Stimulated activated CD4-positive, alpha-beta T cell treated with anti-CD3 and anti-CD28 coated beads, TNF-alpha, amount 100 ng/mL, for 1 hour (primary cell): ENCODE measurements around the gene MDFI.

Experiments used
- DNase-seq, 3 donors: peaks; one replicate each; pipeline ENCODE4 v3.0.0-alpha.2; 2020; ENCODE audit warnings: low read depth in 3 of 3, low spot score in 1 of 3

The MDFI gene

DNA sequence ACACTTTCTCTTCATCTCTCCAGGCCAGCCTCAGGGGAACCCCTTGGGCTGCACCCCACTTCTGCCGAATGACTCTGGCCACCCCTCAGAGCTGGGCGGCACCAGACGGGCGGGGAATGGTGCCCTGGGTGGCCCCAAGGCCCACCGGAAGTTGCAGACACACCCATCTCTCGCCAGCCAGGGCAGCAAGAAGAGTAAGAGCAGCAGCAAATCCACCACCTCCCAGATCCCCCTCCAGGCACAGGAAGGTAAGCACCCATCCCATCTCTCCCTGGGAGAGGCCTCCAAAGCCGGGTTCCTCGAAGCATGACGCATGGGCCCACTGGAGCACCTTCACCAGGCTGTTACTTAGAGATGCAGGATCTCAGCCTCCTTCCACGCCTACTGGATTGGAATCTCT is 11.3 kb downstream of the MDFI start:
- DNase-seq, result no peak

DNA sequence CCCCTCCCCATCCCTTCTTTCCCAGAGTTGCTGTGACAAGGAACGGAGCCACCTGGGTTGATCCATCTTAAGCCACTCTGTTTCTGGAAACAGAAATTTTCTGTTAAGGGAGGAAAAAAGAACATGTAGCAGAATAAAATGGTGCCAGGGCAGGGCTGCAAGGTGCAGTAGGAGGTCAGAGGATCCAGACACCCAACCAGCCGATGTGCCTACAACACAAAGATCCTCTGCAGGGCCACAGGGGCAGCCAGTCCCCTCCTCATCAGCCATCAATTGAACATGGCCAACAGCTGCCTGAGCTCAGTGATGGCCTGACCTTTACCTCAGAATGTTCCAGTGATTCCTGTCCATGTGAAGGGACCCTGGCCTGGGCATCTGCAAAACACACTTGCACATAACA is 11.9 kb downstream of the MDFI start:
- no peak for DNase-seq

DNA sequence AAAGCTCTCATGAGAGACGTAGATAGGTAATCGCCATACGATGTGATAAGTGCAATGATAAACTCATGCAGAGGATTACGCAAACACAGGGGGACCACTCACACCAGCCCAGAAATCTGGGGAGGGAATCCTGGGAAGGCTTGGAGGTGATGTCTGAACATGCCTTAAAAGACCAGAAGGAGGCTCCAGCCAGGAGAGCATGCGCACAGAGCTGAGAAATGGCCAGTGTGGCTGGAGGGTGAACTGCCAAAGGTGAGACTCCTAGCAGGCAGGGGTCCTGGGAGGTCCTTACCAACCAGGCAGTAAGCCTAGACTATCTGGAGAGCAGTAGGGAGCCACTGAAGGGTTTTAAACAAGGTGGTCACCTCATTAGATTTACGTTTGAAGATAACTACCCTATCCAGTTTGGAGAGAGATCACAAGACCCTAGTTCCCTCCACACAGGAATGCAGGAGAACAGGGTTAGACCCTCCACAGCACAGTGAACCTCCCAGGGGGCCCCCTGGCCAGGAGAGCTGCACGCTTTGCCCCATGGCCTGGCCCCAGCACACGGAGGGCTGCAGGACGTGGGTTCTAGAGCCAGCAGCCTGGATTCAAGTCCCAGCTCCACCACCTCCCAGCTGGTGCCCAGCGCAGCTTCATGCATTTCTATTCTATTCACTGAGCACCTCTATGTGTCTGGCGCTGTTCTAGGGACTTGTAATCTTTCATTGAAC is 13.1 kb downstream of the MDFI start:
- no peak for DNase-seq

DNA sequence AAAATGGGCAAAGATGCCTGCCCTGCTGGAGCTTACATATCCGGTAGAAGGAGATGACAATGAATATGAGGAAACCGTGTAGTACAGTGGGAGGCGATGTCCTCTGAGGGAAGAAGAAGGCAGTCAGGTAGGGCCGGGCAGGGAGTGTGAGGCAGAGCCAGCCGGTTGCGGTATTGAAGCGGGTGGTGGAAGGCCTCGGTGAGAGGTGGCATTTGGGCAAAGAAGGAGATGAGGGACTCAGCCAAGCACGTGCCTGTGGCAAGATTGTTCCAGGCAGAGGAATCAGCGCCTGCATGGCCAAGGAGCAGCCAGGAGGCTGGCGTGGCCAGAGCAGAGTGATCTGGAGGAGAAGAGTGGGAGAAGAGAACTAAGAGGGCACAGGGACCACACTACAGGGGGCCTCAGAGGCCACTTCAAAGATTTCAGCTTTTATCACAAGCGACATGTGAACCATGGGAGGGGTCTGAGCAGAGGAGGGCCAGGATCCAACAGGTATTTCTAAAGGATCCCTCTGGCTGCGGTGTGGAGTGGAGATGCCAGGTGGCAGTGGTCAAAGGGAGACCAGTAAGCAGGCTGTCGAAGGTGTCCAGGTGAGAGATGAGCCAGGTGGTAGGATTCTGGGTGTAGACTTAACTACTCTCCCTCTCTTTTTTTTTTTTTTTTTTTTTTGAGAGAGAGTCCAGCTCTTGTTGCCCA is 13.8 kb downstream of the MDFI start:
- DNase-seq, result no peak

DNA sequence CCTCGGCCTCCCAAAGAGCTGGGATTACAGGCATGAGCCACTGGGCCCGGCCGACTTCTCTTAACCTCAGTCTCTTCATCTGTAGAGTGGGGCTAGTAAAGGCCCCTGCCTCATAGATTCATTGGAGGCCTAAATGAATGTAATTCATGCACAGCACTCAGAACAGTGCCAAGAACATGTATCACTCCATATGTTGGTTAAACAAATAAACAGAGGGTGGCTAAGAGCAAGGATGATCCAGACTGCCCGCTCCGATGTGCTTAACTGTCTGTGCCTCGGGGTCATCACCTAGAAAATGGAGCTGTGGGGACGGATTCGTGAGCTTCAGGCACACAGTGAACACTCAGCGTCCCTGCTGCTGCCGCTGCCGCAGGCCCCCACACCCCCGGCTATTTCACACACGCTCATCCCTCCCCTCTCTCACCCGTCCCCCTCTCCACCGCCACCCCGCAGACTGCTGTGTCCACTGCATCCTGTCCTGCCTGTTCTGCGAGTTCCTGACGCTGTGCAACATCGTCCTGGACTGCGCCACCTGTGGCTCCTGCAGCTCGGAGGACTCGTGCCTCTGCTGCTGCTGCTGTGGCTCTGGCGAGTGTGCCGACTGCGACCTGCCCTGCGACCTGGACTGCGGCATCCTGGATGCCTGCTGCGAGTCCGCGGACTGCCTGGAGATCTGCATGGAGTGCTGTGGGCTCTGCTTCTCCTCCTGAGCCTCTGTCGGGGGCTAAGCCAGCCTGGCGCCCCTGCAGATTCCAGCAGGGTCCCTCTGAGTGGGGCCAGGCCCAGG is 14.8 kb downstream of the MDFI start:
- no peak for DNase-seq

DNA sequence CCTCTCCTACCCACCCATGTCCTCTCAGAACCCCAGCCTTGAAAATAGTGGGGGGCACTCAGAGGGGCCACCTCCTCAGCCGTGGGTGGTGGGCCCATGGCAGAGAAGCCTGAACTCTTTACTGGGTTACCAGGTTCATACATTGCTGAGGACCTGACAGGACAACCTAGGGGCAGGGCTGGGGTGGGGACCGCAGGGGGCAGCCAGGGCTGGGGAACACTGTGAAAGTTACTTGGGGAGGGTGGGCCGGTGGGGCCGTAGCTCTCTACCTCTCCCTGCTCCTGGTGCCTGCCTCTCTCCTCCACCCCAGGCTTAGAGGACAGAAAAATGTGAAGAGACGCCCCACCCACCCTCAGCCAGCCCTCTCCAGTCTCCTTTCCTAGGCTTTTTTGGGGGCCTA is 15.4 kb downstream of the MDFI start:
- no peak for DNase-seq

DNA sequence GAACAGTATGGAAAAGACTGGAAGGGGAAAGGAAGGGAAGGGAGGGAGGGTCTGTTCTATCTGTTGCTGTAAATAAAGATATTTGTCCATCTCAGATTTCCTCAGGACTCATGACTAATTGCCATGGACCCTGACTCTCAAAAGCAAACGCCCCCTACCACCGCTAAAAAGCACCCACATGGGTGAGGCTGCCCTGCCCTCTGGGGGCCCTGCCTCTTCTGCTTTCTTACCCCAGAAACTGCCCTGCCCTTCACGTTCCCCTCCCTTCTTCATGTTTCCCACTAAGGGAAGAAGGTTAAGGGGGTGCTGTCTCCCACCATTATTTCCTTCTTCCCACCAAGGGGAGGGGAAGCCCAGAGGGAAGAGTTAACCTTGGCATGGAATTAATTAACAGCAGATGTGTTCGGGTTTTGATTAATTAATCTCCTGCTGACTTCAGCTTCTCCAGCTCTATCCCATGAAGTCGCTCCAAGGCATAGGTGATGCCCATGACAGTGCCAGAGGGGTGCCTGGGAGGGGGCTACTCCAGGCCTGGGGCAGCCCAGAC is 16.0 kb downstream of the MDFI start:
- DNase-seq, result no peak

- no peak for DNase-seq
Observed at GRCh38 chr6:41654698-41655151, 16.5 kb downstream of the MDFI start.

GRCh38 chr6:41655176-41655575 is 16.9 kb downstream of the MDFI start:
- no peak for DNase-seq

GRCh38 chr6:41655646-41656001 is 17.4 kb downstream of the MDFI start:
- no peak for DNase-seq

DNA sequence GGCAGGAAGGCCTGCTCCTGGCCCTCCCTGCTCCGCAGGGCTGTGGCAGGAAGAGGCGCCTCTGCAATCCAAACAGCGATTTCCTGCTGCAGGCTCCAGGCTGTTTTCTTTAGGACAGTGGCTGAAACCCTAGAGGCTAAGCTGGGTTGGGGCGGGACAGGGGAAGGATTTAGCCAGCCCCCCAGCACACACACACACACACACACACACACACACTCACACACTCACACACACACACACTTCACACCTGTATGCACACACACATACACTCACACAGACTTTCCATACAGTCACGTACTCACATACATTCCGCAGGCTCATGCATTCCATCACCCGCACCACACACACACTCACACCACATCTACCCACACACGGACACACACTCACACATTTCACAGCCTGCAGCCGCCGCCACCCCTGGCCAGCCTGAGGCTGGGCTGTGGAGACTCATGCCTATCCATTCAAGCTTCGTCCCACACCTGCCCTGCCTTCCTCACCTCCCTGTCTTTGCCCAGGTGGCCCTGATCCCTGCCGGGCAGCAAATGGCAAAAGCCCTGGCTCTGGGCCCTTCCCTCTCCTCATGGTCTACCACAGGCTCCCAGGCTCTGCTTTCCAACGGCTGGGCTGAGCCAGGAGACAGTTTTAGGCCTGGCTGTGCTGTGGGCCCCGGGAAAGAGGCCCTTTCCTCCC is 17.9 kb downstream of the MDFI start:
- DNase-seq, result no peak

DNA sequence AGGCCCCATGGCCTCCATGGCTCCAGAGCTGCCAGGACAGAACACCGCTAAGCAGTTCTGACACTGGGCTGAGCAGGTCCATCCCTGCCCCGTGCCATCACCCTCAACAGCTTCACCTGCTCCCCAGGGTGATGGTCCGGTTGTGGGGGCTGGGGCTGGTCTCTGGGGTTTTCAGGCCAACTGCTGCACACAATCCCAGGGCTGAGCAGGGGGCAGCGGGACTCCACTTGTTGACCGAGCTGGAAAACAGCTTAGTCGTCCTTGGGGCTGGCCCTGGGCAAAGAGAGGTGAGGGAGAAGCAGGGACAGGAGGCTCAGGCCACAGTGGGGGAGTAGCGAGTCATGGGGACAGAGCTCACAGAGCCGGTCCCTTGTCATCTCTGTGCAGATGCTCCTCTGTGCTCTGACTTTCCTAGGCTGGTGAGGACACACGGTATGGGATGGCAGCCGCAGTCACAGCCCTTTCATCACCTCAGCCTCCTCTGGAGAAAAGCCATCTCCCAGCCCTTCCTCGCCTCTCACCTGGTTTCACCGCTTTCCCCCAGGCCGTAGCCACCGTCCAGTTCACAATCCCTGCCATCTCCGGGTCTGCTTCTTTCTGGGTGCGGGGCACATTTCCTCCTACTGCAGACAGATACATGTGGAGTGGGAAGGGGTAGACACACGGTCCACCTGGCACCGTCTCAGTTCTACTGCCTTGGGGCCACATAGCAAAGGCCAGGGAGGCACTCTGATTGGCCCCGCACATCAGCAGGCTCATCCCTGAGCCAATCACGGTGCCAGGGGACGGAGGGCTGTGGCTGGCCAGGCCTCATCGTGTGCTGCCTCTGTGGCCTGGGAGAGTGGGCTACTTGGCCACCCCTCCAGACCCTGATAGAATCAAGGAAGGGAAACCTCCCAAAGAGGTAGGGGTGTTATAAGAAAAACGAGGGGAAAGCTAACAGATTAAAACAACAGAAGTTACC is 19.1 kb downstream of the MDFI start:
- no peak for DNase-seq

DNA sequence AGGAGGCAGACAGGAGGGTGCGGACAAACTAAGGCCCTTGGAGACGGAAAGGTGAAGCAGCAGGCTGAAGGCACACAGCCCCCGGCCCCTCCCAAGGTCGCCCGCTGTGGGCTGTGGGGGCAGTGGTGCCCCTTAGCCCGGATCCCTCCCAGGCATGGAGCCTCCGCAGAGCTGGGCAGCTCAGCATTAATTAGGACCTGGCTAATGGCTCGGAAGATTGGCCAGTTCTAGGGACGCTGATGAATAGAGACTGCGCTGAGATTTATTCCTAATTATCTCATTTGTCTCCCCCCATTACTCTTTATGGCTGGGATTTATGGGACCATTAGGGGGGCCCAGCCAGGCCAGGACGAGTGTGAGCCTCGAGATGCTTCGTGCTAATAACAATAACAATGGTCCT is 20.4 kb downstream of the MDFI start:
- no peak for DNase-seq

GRCh38 chr6:41659935-41660334 is 21.7 kb downstream of the MDFI start:
- DNase-seq, result no peak

DNA sequence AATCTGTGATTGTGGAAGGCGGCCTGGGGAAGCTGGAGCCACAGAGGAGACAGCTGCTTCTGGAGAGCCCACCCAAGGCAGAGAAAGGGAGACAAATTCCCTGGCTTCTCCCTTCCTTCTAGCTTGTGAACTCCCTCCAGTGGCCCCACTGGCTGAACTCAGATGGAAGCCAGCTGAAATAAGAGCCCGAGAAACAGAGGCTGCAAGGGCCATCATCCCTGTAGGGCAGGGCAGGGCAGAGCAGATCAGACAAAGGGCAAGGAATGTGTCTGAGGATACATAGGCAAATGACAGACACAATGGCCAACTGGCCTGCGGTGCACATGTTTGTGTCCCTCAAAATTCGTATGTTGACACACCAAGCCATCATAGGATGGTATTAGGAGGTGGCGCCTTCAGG is 25.3 kb downstream of the MDFI start:
- DNase-seq, result no peak

GRCh38 chr6:41664271-41664670 is 26.0 kb downstream of the MDFI start:
- no peak for DNase-seq

GRCh38 chr6:41667195-41667594 is 28.9 kb downstream of the MDFI start:
- DNase-seq, result no peak

- DNase-seq, result no peak
Observed at GRCh38 chr6:41668968-41669367, 30.7 kb downstream of the MDFI start.

DNA sequence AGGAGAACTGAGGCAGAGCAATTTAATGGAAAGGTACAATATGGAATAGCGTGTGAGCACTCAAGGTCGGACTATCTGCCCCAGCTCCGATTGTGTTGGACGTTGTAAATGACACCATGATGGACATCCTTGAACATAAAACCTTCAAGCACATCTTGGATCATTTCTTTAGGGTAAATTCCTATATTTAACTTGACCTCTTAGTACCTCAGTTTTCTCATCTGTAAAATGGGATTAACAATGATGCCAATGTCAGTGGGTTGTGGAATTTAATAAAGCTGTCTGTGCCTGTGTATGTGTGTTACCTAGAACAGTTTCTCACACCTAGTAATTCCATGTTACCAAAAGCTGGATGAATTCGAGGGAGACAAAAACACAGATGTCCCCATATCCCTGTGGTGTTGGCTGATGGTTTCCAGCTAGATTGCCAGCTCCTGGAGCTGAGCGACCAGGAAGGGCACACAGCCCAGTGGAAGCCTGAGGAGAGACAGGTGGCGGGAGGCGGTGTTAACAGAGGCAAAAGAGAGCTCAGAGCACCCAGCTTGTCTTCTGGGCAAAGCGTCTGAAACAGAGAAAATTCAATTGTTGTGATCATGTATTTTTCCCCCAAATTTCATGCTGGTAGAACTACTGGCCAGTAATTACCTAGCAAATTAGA is 32.6 kb downstream of the MDFI start:
- no peak for DNase-seq

DNA sequence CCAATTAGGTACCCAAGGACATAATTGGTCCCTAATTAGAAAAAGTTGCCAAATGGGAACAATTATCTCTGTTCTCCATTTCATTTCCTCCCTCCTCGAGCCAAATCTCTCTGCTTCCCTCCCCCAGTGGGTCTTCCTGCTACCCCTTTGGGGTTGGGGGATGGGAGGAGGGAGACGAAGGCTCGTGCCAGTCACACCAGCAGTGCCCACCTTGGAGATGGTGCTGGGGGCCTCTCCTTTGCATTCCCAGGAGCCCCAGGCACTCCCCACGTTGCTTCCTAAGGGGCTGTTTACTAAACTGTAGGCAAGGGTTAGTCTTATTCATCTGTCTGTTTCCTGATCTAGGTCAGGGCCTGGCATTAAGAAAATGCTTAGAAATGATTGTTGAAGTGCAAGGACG is 33.1 kb downstream of the MDFI start:
- no peak for DNase-seq
